Measurements from ENCODE around the gene PCYT1B.

Gene PCYT1B

GRCh38 chrX:24553011-24553410 lies 94.1 kb downstream of the PCYT1B start:
- Histone ChIP-seq H3K9me2 (replicated peaks; ENCODE audit: low read depth, low read length) (no peaks in the 10 kb centered on the region), H2AFZ (ENCODE audit: low read length) (no peak overlapping the region), H3K4me1 (ENCODE audit: insufficient read depth, low read length, poor library complexity, severe bottlenecking) (no peaks in the 10 kb centered on the region), H3K27me3 (ENCODE audit: insufficient read depth, low read length, poor library complexity, severe bottlenecking) (no peaks in the 10 kb centered on the region), H3K4me3 (ENCODE audit: low read length, poor library complexity, severe bottlenecking) (no peak overlapping the region), H3K36me3 (ENCODE audit: insufficient read depth, low read length) (peaks cover 2% of the 10 kb centered on the region; the same call in 1 of the 2 replicates), H3K4me2 (ENCODE audit: low read depth, low read length, poor library complexity, severe bottlenecking) (no peak overlapping the region), H4K20me1 (ENCODE audit: insufficient read depth, low read length, poor library complexity, severe bottlenecking) (no peaks in the 10 kb centered on the region), H3K9me3 (ENCODE audit: insufficient read depth, low read depth, low read length) (no peaks in the 10 kb centered on the region), H3K9ac (ENCODE audit: low read depth, low read length, poor library complexity, severe bottlenecking) (no peak overlapping the region), H3K79me2 (ENCODE audit: insufficient read depth, low read length) (no peaks in the 10 kb centered on the region), H3F3A (ENCODE audit: low read depth) (no peaks in the 10 kb centered on the region)
- TF ChIP-seq CTCF (conservative IDR thresholded peaks at IDR 0.05; ENCODE audit: low read length): no peak
- no peak for TF ChIP-seq EZH2phosphoT487 (IDR thresholded peaks at IDR 0.05; ENCODE audit: borderline replicate concordance)

- Histone ChIP-seq H3K79me2 (ENCODE audit: insufficient read depth, low read length) (no peaks in the 10 kb centered on the region), H3K27me3 (ENCODE audit: insufficient read depth, low read length, poor library complexity, severe bottlenecking) (no peaks in the 10 kb centered on the region), H3K4me3 (ENCODE audit: low read length, poor library complexity, severe bottlenecking) (no peak overlapping the region), H3K4me1 (ENCODE audit: insufficient read depth, low read length, poor library complexity, severe bottlenecking) (no peaks in the 10 kb centered on the region), H3K9me3 (ENCODE audit: insufficient read depth, low read depth, low read length) (no peaks in the 10 kb centered on the region), H3K9me2 (replicated peaks; ENCODE audit: low read depth, low read length) (no peaks in the 10 kb centered on the region), H3F3A (ENCODE audit: low read depth) (no peaks in the 10 kb centered on the region), H2AFZ (ENCODE audit: low read length) (no peak overlapping the region), H3K4me2 (ENCODE audit: low read depth, low read length, poor library complexity, severe bottlenecking) (no peak overlapping the region), H4K20me1 (ENCODE audit: insufficient read depth, low read length, poor library complexity, severe bottlenecking) (no peaks in the 10 kb centered on the region), H3K9ac (ENCODE audit: low read depth, low read length, poor library complexity, severe bottlenecking) (no peak overlapping the region), H3K36me3 (ENCODE audit: insufficient read depth, low read length) (no peaks in the 10 kb centered on the region)
- TF ChIP-seq EZH2phosphoT487 (IDR thresholded peaks at IDR 0.05; ENCODE audit: borderline replicate concordance) (no peak), CTCF (conservative IDR thresholded peaks at IDR 0.05; ENCODE audit: low read length) (no peak)
Measured at GRCh38 chrX:24550166-24550565, 97.0 kb downstream of the PCYT1B start.

DNA sequence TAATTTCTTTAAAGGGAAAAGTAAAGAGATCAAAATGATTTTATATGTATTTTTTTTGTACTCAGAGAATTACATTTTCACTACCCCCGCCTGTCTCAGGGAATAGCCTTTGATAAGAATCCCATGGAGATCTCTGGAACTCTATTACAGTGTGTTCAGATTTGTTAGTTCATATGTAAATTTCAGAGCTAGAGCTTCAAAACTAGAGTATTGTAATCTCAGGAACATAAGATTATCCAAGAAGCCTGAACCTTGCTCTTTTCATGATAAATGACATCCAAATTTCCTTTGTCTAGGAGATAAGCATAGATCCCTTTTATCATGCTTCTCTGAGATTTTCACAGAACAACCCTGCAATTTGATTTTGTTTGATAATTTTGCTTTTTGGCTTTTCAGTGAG lies 99.2 kb downstream of the PCYT1B start:
- H3K9ac ChIP-seq (ENCODE audit: low read depth, low read length, poor library complexity, severe bottlenecking): no peak overlapping the region
- no peaks in the 10 kb centered on the region for H3K9me2 ChIP-seq (replicated peaks; ENCODE audit: low read depth, low read length)
- no peaks in the 10 kb centered on the region for H3K4me1 ChIP-seq (ENCODE audit: insufficient read depth, low read length, poor library complexity, severe bottlenecking)
- H3K79me2 ChIP-seq (ENCODE audit: insufficient read depth, low read length): no peaks in the 10 kb centered on the region
- H4K20me1 ChIP-seq (ENCODE audit: insufficient read depth, low read length, poor library complexity, severe bottlenecking): no peaks in the 10 kb centered on the region
- H3K9me3 ChIP-seq (ENCODE audit: insufficient read depth, low read depth, low read length): no peaks in the 10 kb centered on the region
- H3K4me3 ChIP-seq (ENCODE audit: low read length, poor library complexity, severe bottlenecking): no peak overlapping the region
- H3K36me3 ChIP-seq (ENCODE audit: insufficient read depth, low read length): no peaks in the 10 kb centered on the region
- no peaks in the 10 kb centered on the region for H3K27me3 ChIP-seq (ENCODE audit: insufficient read depth, low read length, poor library complexity, severe bottlenecking)
- H3F3A ChIP-seq (ENCODE audit: low read depth): no peaks in the 10 kb centered on the region
- no peak overlapping the region for H2AFZ ChIP-seq (ENCODE audit: low read length)
- no peak for TF ChIP-seq EZH2phosphoT487 (IDR thresholded peaks at IDR 0.05; ENCODE audit: borderline replicate concordance)
- no peak for TF ChIP-seq CTCF (conservative IDR thresholded peaks at IDR 0.05; ENCODE audit: low read length)
- no peak overlapping the region for H3K4me2 ChIP-seq (ENCODE audit: low read depth, low read length, poor library complexity, severe bottlenecking)

All from Loucy (cell line).